Stimulated activated CD8-positive, alpha-beta memory T cell treated with anti-CD3 and anti-CD28 coated beads, Interleukin-4, amount 100 ng/mL, for 48 hours (primary cell): ENCODE results near the gene EIF5.
"Not testable (repeated sequence)": the region's sequence is repeated elsewhere in the genome, so short reads cannot be mapped to it uniquely, and the experiment has no call there.

Source experiments
- DNase-seq: peaks from one replicate; pipeline ENCODE4 v3.0.0-alpha.2; 2020

EIF5 gene

GRCh38 chr14:103339561-103339960 is 5.5 kb downstream of the EIF5 start:
- DNase-seq = no peak

- DNase-seq = no peak
Observed at GRCh38 chr14:103340480-103341212, 6.6 kb downstream of the EIF5 start.

DNA sequence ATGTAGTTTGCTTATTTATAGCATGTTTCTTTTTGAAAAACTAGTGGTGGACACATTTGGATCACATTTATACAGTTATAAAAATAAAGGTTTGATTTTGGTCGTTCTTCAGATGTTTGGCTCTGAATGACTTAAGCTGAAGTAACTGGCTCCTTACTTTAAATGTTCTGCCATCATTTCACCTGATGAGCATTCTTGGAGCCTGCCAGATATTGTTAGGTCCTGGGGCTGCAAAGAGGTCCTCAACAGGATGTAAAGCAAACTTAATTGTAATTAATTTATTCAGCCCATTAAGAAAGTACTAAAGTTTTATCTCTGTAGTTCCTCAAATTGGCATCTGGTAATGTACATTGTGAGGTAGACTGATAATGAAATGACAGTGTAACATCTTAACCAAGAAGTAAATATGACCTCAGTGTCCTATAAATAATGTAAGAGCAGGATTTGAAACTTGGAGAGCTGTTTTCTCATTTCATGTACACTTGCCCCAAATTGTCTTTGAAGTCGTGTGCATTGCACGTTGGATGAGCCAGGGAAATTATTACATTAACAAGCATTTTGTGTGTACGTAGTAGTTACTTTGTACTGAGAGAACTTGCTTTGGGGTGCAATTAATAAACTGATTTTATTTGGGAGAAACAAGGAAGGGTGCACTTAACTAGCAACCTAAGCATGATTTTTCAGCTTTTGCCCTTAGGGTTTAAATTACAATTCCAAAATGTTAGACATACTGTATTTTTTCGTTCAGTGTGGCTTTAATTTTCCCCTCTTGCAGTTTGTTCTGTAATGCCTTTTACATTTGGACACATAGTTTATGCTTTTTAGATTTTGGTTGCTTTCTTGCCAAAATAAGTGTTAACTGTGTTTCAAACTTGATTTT is 7.5 kb downstream of the EIF5 start:
- no peak for DNase-seq

- DNase-seq = no peak
Observed at GRCh38 chr14:103343164-103343879, 9.3 kb downstream of the EIF5 start.

DNA sequence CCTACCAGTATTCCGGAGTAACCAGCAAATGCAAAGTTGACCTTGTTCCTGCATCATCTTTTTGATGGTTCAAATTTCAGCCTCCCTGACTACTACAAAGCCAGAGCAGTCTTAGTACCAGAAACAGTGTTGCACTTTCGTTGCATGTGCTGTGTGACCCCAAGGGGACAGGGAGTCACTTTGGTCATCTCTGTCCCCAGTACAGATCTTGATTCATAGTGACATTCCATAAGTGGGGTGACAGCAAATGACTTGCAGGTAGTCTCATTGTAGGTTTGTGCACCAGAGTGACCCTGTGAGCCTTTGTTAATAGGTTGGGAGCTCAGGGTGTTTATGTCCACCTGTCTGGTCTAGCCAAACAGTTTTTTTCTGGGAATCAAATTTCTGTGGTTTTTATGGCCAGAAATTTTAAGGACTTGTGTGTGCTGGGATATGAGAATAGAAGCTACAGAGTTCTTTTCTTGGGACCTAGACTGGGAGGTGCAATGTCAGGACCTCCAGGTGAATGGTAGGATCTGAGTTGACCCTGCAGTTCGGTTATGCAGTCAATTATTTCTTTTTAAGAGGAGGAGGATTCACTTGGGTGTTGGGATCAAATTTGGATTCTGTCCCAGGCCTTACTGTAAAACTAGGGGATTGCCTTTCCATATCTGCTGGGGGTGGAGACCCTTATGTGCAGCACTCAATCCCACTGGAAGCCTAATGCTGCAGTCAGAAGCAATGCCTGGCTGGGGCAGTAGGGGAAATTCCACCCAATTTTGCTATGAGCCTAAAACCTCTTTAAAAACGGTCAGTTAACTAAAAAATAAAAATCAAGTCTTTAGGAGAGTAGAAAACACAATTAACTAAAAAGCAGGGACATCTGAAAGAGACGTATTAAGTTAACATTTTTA is 10.1 kb downstream of the EIF5 start:
- DNase-seq = no peak

DNA sequence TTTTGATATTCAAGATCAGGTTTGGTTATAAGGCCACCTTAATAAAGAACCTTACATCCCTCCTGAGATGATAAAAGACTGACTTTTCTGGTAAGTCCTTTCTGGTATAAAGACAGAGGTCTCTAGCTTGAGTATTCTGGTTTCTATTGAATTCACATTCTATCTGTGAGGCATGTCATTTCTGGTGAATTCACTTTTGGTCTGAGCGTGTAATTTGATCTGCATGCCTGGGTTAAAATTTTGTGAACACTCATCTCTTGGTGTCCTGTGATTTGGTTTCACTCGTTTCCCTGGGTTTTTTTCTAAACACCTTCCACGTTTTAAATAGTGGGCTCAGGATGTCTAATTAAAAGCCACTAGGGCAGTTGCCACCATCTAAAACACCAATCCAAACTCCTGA is 12.2 kb downstream of the EIF5 start:
- DNase-seq = no peak

DNA sequence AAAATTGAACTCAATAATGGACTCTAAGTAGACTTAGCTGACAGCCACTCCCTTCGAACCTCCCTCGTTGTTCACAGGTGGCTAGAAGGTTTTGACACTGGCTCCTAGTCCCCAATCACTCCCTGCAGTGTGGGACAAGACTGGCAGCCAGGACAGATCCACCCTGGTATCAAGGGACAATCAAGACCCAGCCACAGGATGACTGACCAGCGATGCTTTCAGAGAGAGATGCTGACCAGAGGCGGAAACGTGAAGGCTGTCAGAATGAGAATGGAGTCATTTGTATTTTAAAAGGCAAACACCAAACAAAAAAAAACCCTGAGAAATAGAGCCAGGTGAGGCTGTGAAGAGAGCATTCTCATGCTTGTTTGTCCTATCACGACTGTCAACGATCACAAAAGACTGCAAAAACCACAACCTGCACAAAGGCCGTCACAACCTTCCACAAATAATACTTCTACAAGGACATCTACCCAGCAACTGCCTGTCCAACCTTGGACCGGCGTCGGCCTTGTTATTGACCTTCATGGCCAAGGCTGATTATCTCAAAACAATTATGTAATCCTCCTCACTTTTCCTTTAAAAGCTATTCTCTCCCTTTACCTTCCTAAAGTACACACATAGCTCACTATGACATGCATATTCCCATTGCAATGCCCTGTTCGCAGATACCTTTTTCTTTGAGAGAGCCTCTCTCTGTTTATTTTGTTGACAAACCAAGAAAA is 13.2 kb downstream of the EIF5 start:
- DNase-seq = no peak

DNA sequence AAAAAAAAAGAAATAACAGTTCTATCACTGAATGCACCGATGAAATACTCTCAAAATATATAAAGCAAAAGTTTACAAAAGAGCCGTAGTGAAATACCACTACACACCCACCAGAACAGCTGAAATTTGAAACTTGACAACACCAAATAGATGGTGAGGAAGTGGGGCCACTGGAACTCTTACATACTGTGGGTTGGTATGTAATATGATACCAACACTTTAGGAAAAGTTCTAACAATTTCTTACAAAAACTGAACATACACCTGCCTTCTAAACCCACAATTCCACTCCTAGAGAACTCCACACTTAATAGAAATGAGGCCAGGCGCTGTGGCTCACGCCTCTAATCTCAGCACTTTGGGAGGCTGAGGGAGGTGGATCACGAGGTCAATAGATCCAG is 14.1 kb downstream of the EIF5 start:
- no peak for DNase-seq

DNA sequence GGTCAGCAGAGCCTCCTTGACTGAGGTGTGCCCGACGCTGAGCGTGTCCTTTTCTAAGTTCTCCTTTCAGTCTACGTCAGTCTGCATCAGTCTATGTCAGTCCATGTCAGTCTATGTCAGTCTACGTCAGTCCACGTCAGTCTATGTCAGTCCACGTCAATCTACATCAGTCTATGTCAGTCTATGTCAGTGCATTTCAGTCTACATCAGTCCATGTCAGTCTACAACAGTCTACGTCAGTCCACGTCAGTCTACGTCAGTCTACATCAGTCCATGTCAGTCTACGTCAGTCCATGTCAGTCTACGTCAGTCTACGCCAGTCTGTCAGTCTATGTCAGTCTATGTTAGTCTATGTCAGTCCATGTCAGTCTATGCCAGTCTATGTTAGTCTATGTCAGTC is 15.9 kb downstream of the EIF5 start:
- DNase-seq = no peak

- DNase-seq = no peak
Observed at GRCh38 chr14:103353362-103353761, 19.3 kb downstream of the EIF5 start.

GRCh38 chr14:103354141-103354540 is 20.1 kb downstream of the EIF5 start:
- DNase-seq = no peak

- DNase-seq = no peak
Observed at GRCh38 chr14:103356024-103356682, 22.1 kb downstream of the EIF5 start.

DNA sequence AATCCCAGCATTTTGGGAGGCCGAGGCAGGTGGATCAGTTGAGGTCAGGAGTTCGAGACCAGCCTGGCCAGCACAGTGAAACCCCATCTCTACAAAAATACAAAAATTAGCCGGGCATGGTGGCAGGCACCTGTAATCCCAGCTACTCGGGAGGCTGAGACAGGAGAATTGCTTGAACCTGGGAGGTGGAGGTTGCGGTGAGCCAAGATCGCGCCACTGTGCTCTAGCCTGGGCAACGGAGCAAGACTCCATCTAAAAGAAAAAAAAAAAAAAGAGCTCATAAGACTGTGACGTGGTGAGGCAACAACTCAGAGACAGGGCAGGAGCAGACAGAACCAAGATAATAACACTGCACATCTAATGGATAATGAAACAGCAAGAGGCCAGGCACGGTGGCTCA is 23.5 kb downstream of the EIF5 start:
- DNase-seq = not testable (repeated sequence)

DNA sequence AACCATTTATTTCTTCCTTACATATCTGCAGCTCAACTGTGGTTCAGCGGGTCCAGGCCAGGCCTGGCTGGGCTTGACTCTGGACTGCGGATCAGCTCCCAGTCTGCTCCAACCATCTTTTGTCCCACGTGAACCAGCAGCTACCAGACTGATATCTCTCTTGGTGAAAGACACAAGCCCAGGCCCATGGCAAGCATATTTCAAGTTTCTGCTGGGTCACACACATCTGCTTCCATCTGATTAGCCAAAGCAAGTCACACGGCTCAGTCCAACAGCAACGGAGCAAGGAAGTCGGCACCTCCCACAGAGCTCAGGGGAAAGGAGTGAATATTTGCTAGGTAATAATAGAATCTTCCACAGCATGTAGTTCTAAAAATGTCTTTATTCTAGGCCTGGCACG is 26.5 kb downstream of the EIF5 start:
- no peak for DNase-seq

GRCh38 chr14:103361867-103362266 is 27.8 kb downstream of the EIF5 start:
- no peak for DNase-seq

- no peak for DNase-seq
Observed at GRCh38 chr14:103362780-103363179, 28.7 kb downstream of the EIF5 start.

DNA sequence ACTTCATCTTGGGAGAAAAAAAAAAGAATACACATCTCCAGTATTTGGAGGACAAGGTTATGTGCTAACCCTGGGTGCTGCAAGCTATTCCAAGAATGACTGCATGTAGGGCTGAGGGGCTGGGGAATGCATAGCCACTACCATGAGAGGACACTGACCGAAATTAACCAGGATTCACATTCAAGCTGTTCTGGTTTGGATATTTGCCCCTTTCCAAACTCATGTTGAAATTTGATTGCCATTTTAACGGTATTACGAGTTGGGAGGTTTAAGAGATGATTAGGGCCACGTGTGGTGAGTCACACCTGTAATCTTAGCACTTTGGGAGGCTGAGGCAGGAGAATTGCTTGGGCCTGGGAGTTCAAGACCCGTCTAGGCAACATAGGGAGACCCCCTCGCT is 32.7 kb downstream of the EIF5 start:
- DNase-seq = no peak

- no peak for DNase-seq
Observed at GRCh38 chr14:103367995-103368394, 34.0 kb downstream of the EIF5 start.

DNA sequence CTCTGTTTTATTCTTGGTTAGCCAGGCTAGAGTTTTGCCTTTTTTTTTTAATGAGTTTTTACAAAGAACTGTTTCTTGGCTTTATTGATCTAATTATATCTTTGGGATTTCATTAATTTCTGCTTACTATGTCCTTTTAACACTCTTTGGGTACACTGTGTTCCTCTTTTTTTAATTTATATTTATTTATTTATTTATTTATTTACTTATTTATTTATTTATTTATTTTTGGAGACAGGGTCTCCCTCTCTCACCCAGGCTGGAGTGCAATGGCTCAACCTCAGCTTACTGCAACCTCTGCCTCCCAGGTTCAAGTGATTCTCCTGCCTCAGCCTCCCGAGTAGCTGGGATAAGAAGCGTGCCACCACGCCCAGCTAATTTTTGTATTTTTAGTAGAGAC is 36.0 kb downstream of the EIF5 start:
- no peak for DNase-seq

GRCh38 chr14:103372017-103372416 is 38.0 kb downstream of the EIF5 start:
- DNase-seq = no peak

GRCh38 chr14:103372552-103373304 is 38.7 kb downstream of the EIF5 start:
- peak; percentile 52 for DNase-seq
